Upper lobe of right lung (tissue), 1 donor: ENCODE results near the gene ZNF823. TPM values are rescaled to one million over a fixed set of nuclear protein-coding genes. Genes with fewer than 3 reads are reported as not detected.

Source experiments
- ATAC-seq: fragments of 200-7000 bp; cut with Tn5 transposase; one replicate; pipeline ENCODE4 v1.9.1; 2020; ENCODE audit warnings: mild to moderate bottlenecking, moderate library complexity
- DNase-seq: peaks from one replicate; pipeline ENCODE4 v3.0.0-alpha.2; 2020
- H3K27ac ChIP-seq: fragments of 200-600 bp; one replicate; pipeline ENCODE4 v1.8.0; 2022
- H3K27me3 ChIP-seq: fragments of 200-600 bp; one replicate; pipeline ENCODE4 v1.8.0; 2022; ENCODE audit warnings: mild to moderate bottlenecking
- H3K36me3 ChIP-seq: fragments of 200-600 bp; one replicate; pipeline ENCODE4 v1.8.0; 2022
- H3K4me1 ChIP-seq: fragments of 200-600 bp; one replicate; pipeline ENCODE4 v1.8.0; 2022
- H3K4me3 ChIP-seq: fragments of 200-600 bp; one replicate; pipeline ENCODE4 v1.8.0; 2022; ENCODE audit warnings: mild to moderate bottlenecking
- H3K9me3 ChIP-seq: fragments of 200-600 bp; one replicate; pipeline ENCODE4 v1.8.0; 2022
- CTCF ChIP-seq: fragments of 200-600 bp; IDR thresholded peaks from one replicate; pipeline ENCODE4 v1.8.0; 2022; ENCODE audit warnings: antibody characterized with exemption
- intact Hi-C: fragments of 100-400 bp; cut with DNase I; formaldehyde crosslinking; loops from one replicate; pipeline ENCODE4 v1.11.0; 2022
- long read RNA-seq: library from polyadenylated mRNA; unstranded; transcript quantifications from one replicate; pipeline ENCODE4 v2.0.0, GENCODE V29; 2021
- total RNA-seq: library from RNA; stranded (reverse); fragmentation: NEBNext Ultra II Directional; extraction: Animal tissue kit (Norgen Biotek cat#: 25700); gene quantifications from one replicate; pipeline ENCODE4 v1.2.1, GENCODE V29; 2021
- donor health status: DM: no; HTN: yes; CAD: no; lungs with severe emphysema.

The ZNF823 gene
- total RNA-seq: 5.6 TPM
- long read RNA-seq, transcript ZNF823-201 (4 exons, 2,423 nt): major isoform, 16 of 21 reads
- long read RNA-seq, partial matches to known transcripts: 0 of 21 reads
- long read RNA-seq, other reads (novel, unspliced or antisense): 5 of 21 reads

GRCh38 chr19:11738746-11739620, at the start of gene ZNF823:
Gene ZNF823 (minus strand): TSS chr19:11738946. CDS start chr19:11738819, 127 bp downstream.
- no peaks in the 10 kb centered on the region for H3K27me3 ChIP-seq
- ATAC-seq (peak; percentile 99), DNase-seq (peak; percentile 98)
- peak within 1 kb of the TSS; percentile 70 for H3K4me3 ChIP-seq
- H3K36me3 ChIP-seq: no peaks in the 10 kb centered on the region
- TF ChIP-seq CTCF: no peak
- H3K4me1 ChIP-seq: peaks cover 16% of the 10 kb centered on the region
- peak within 1 kb of the TSS; percentile 91 for H3K27ac ChIP-seq
- intact Hi-C loops: no loop called here
- H3K9me3 ChIP-seq: no peaks in the 10 kb centered on the region

GRCh38 chr19:11787536-11787935, 48.8 kb upstream of the ZNF823 start:
- no peaks in the 10 kb centered on the region for H3K4me1 ChIP-seq
- ATAC-seq: no peak
- no peak overlapping the region for H3K4me3 ChIP-seq
- no peak for DNase-seq
- no peaks in the 10 kb centered on the region for H3K36me3 ChIP-seq
- no peaks in the 10 kb centered on the region for H3K27me3 ChIP-seq
- H3K27ac ChIP-seq: no peak overlapping the region
- TF ChIP-seq CTCF: no peak
- intact Hi-C loops: no loop called here
- peaks cover 26% of the 10 kb centered on the region for H3K9me3 ChIP-seq

- intact Hi-C loops: no loop called here
- Histone ChIP-seq H3K9me3 (peaks cover 39% of the 10 kb centered on the region), H3K27me3 (no peaks in the 10 kb centered on the region), H3K27ac (no peak overlapping the region), H3K4me3 (no peak overlapping the region), H3K4me1 (no peaks in the 10 kb centered on the region), H3K36me3 (peaks cover 22% of the 10 kb centered on the region)
- no peak for DNase-seq
- no peak for TF ChIP-seq CTCF
- no peak for ATAC-seq
These were observed 45.6 kb upstream of the ZNF823 start for GRCh38 chr19:11784356-11784755.

- no peak for DNase-seq
These were observed 45.0 kb upstream of the ZNF823 start for GRCh38 chr19:11783767-11784166.

More at GRCh38 chr19:11783767-11784166, 45.0 kb upstream of the ZNF823 start:
- no peak for TF ChIP-seq CTCF
- ATAC-seq: no peak
- H3K36me3 ChIP-seq: peaks cover 25% of the 10 kb centered on the region
- intact Hi-C loops: no loop called here
- no peaks in the 10 kb centered on the region for H3K4me1 ChIP-seq
- H3K27me3 ChIP-seq: no peaks in the 10 kb centered on the region
- peaks cover 33% of the 10 kb centered on the region for H3K9me3 ChIP-seq
- no peak overlapping the region for H3K27ac ChIP-seq
- H3K4me3 ChIP-seq: no peak overlapping the region
